ENCODE data around the gene GDF2.

DNA sequence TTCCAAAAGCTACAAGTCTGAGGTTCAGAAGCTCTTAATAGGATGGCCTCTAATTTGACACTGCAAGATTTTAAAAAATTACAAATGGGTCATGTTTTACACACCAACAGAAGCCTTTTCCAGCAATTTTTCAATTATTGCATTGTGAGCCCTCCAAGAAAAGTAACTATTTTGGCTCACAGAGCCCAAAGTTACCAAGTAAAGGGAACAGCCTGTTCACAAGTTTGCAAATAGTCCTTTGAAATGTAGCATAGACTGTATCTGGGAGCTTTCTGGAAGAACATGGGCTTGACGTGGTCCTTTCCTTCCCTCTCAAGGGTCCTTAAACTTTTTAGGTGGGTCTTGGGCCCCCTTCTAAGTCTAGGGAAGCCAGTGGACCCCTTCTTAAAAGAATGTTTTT lies 23.5 kb upstream of the GDF2 start:
- TF ChIP-seq POLR2A (IDR thresholded peaks at IDR 0.05): no peak
- TF ChIP-seq, protein P1, sequence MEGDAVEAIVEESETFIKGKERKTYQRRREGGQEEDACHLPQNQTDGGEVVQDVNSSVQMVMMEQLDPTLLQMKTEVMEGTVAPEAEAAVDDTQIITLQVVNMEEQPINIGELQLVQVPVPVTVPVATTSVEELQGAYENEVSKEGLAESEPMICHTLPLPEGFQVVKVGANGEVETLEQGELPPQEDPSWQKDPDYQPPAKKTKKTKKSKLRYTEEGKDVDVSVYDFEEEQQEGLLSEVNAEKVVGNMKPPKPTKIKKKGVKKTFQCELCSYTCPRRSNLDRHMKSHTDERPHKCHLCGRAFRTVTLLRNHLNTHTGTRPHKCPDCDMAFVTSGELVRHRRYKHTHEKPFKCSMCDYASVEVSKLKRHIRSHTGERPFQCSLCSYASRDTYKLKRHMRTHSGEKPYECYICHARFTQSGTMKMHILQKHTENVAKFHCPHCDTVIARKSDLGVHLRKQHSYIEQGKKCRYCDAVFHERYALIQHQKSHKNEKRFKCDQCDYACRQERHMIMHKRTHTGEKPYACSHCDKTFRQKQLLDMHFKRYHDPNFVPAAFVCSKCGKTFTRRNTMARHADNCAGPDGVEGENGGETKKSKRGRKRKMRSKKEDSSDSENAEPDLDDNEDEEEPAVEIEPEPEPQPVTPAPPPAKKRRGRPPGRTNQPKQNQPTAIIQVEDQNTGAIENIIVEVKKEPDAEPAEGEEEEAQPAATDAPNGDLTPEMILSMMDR (IDR thresholded peaks at IDR 0.05): no peak

Data from uterus (tissue), 2 donors.